HEK293T (cell line): Measurements from ENCODE around the gene COL24A1.

Source experiments
- CTCF ChIA-PET: fragments of 350-600 bp; formaldehyde crosslinking; extraction: SDS; loops from one replicate; lab custom pipeline; 2021; ENCODE audit warnings: antibody characterized with exemption, inconsistent platforms; lab: Yijun Ruan, JAX
- POLR2A ChIA-PET: fragments of 350-600 bp; formaldehyde crosslinking; extraction: SDS; loops from one replicate; lab custom pipeline; 2020; ENCODE audit warnings: antibody characterized with exemption, inconsistent platforms; lab: Yijun Ruan, JAX
- DNase-seq: peaks from one replicate; pipeline ENCODE4 v3.0.0; 2012; ENCODE audit warnings: mixed read lengths; ENCODE audit errors: extremely low spot score
- ARNT ChIP-seq: fragments of 450-650 bp; IDR thresholded peaks from 2 replicates; pipeline ENCODE4 v1.6.1; 2017; ENCODE audit warnings: mild to moderate bottlenecking
- BHLHE40 ChIP-seq: fragments of 450-650 bp; IDR thresholded peaks from 2 replicates; pipeline ENCODE4 v1.6.1; 2016; ENCODE audit warnings: mild to moderate bottlenecking, moderate library complexity, borderline replicate concordance
- CTBP1 ChIP-seq: fragments of 450-650 bp; IDR thresholded peaks from 2 replicates; pipeline ENCODE4 v1.6.1; 2016; ENCODE audit warnings: borderline replicate concordance
- ELF4 ChIP-seq: fragments of 450-650 bp; IDR thresholded peaks from 2 replicates; pipeline ENCODE4 v1.6.1; 2017; ENCODE audit warnings: antibody characterized with exemption
- FOXA1 ChIP-seq: fragments of 450-650 bp; IDR thresholded peaks from 2 replicates; pipeline ENCODE4 v1.6.1; 2016; ENCODE audit warnings: mild to moderate bottlenecking
- FOXK2 ChIP-seq: fragments of 450-650 bp; IDR thresholded peaks from 2 replicates; pipeline ENCODE4 v1.6.1; 2016; ENCODE audit warnings: mild to moderate bottlenecking
- FOXM1 ChIP-seq: fragments of 450-650 bp; IDR thresholded peaks from 2 replicates; pipeline ENCODE4 v1.6.1; 2017; ENCODE audit warnings: mild to moderate bottlenecking, borderline replicate concordance
- HDGF ChIP-seq: fragments of 450-650 bp; IDR thresholded peaks from 2 replicates; pipeline ENCODE4 v1.6.1; 2017; ENCODE audit warnings: antibody characterized with exemption, borderline replicate concordance
- L3MBTL2 ChIP-seq: fragments of 450-650 bp; conservative IDR thresholded peaks from 2 replicates; pipeline ENCODE4 v1.6.1; 2016; ENCODE audit warnings: mild to moderate bottlenecking
- LEF1 ChIP-seq: fragments of 450-650 bp; IDR thresholded peaks from 2 replicates; pipeline ENCODE4 v1.6.1; 2017; ENCODE audit warnings: mild to moderate bottlenecking, borderline replicate concordance
- NFRKB ChIP-seq: fragments of 450-650 bp; IDR thresholded peaks from 2 replicates; pipeline ENCODE4 v1.6.1; 2016; ENCODE audit warnings: mild to moderate bottlenecking, moderate library complexity
- SP1 ChIP-seq: fragments of 450-650 bp; IDR thresholded peaks from 2 replicates; pipeline ENCODE4 v1.6.1; 2017
- SUZ12 ChIP-seq: fragments of 450-650 bp; IDR thresholded peaks from 2 replicates; pipeline ENCODE4 v1.6.1; 2016; ENCODE audit warnings: mild to moderate bottlenecking
- TARDBP ChIP-seq: fragments of 450-650 bp; IDR thresholded peaks from 2 replicates; pipeline ENCODE4 v1.6.1; 2016
- ZNF384 ChIP-seq: fragments of 450-650 bp; IDR thresholded peaks from 2 replicates; pipeline ENCODE4 v1.6.1; 2016
- TF ChIP-seq, protein P1 (sequence below): fragments of 450-650 bp; IDR thresholded peaks from 2 replicates; pipeline ENCODE4 v1.6.1; 2016

Gene COL24A1

DNA sequence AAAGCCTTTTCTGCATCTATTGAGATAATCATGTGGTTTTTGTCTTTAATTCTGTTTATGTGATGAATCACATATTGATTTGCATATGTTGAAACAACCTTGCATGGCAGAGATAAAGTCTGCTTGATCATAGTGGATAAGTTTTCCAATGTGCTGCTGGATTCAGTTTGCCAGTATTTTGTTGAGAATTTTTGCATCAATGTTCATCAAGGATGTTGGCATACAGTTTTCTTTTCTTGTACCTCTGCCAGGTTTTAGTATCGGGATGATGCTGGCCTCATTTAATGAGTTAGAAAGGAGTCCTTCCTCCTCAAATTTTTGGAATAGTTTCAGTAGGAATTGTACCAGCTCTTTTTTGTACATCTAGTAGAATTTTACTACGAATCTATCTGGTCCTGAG, 55.0 kb downstream of the COL24A1 start:
- ChIA-PET CTCF (interaction anchor here (0.7 kb wide), 1 partner anchor 10 kb away, joined by 3 read pairs; no protein-coding TSS in a partner anchor), POLR2A (interaction anchor here (0.6 kb wide), 1 partner anchor 996 kb away, joined by 6 read pairs; no protein-coding TSS in a partner anchor)
- TF ChIP-seq BHLHE40, result no peak
- no peak for TF ChIP-seq L3MBTL2
- TF ChIP-seq NFRKB, result no peak
- TF ChIP-seq FOXK2, result no peak
- TF ChIP-seq, protein P1, sequence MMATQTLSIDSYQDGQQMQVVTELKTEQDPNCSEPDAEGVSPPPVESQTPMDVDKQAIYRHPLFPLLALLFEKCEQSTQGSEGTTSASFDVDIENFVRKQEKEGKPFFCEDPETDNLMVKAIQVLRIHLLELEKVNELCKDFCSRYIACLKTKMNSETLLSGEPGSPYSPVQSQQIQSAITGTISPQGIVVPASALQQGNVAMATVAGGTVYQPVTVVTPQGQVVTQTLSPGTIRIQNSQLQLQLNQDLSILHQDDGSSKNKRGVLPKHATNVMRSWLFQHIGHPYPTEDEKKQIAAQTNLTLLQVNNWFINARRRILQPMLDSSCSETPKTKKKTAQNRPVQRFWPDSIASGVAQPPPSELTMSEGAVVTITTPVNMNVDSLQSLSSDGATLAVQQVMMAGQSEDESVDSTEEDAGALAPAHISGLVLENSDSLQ, result no peak
- no peak for TF ChIP-seq FOXA1
- TF ChIP-seq LEF1, result no peak
- TF ChIP-seq SP1, result no peak
- TF ChIP-seq ELF4, result no peak
- no peak for TF ChIP-seq CTBP1
- no peak for TF ChIP-seq TARDBP
- no peak for TF ChIP-seq HDGF
- no peak for TF ChIP-seq ARNT
- no peak for TF ChIP-seq FOXM1
- TF ChIP-seq ZNF384, result no peak
- TF ChIP-seq SUZ12, result no peak
- no peak for DNase-seq

GRCh38 chr1:86100401-86100800, 56.2 kb downstream of the COL24A1 start:
- TF ChIP-seq LEF1 (no peak), TARDBP (no peak), SUZ12 (no peak), ELF4 (no peak), FOXM1 (no peak), FOXK2 (no peak), ZNF384 (no peak), SP1 (no peak), L3MBTL2 (no peak), CTBP1 (no peak), BHLHE40 (no peak)
- TF ChIP-seq, protein P1, result no peak
- ChIA-PET CTCF (no interaction called here), POLR2A (no interaction called here)
- no peak for DNase-seq

GRCh38 chr1:86089765-86090164, 66.8 kb downstream of the COL24A1 start:
- ChIA-PET POLR2A (no interaction called here), CTCF (no interaction called here)
- no peak for DNase-seq
- TF ChIP-seq FOXK2, result no peak
- no peak for TF ChIP-seq CTBP1
- no peak for TF ChIP-seq ZNF384
- TF ChIP-seq FOXA1, result no peak
- no peak for TF ChIP-seq NFRKB
- no peak for TF ChIP-seq ELF4
- TF ChIP-seq ARNT, result no peak
- no peak for TF ChIP-seq HDGF
- no peak for TF ChIP-seq SP1
- TF ChIP-seq TARDBP, result no peak
- no peak for TF ChIP-seq LEF1
- no peak for TF ChIP-seq L3MBTL2

DNA sequence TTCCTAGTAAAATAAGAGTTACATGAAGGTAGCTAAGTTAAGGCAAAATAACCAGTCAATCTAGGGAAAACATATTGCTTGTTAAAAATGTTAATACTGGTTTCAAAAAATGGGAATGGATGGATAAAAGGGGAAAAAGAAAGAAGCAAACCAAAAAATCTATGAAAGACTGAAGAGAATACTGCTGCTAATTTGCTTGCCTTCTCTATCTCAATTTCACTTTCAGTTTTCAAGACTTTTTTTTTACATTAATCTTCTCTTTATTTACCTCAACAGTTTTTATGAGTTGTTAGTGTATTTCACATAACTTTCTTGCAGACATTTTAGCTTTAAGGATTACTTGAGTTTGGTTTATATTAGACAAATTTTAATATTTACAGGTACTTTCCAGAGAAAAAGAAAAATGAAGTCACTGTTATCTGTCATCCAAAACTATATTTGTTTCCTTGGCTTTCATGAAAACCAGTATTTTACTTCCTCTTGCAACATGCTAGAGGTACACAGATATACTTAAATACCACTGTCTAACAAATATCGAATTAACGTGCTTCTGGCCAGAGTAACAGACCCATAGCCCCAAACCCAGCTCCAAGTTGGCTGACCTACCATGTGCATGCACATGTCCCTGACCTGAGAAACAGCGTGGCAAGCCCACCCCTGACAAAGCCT, 70.7 kb downstream of the COL24A1 start:
- POLR2A ChIA-PET, result no interaction called here
- CTCF ChIA-PET, result no interaction called here
- no peak for DNase-seq
- no peak for TF ChIP-seq BHLHE40
- no peak for TF ChIP-seq LEF1
- no peak for TF ChIP-seq FOXM1
- TF ChIP-seq, protein P1, result no peak
- no peak for TF ChIP-seq HDGF
- no peak for TF ChIP-seq CTBP1
- no peak for TF ChIP-seq L3MBTL2

GRCh38 chr1:86084998-86085397, 71.6 kb downstream of the COL24A1 start:
- ChIA-PET CTCF (no interaction called here), POLR2A (no interaction called here)
- DNase-seq, result no peak
- TF ChIP-seq CTBP1 (no peak), SUZ12 (no peak), FOXK2 (no peak), TARDBP (no peak), HDGF (no peak), L3MBTL2 (no peak), ARNT (no peak), LEF1 (no peak), FOXM1 (no peak), FOXA1 (no peak), ZNF384 (no peak), BHLHE40 (no peak), ELF4 (no peak), SP1 (no peak), NFRKB (no peak)
- TF ChIP-seq, protein P1, result no peak
